Activated naive CD4-positive, alpha-beta T cell treated with anti-CD3 and anti-CD28 coated beads, Interleukin-2, amount 10 ng/mL, durations not matched to agents 7 days and 5 days (primary cell): ENCODE measurements around the gene NRF1.

Experiments used
- CTCF ChIA-PET: fragments of 350-600 bp; sonication (Branson Sonifier 250); formaldehyde crosslinking; loops from one replicate; lab custom pipeline; 2021; ENCODE audit warnings: antibody characterized with exemption; lab: Charles Lee
- DNase-seq: peaks from one replicate; pipeline ENCODE4 v3.0.0-alpha.2; 2020
- H3K27ac Mint-ChIP-seq: one replicate; pipeline ENCODE4 v1.8.0; 2021; ENCODE audit warnings: mild to moderate bottlenecking, moderate library complexity, mixed read lengths
- H3K27me3 Mint-ChIP-seq: one replicate; pipeline ENCODE4 v1.8.0; 2021; ENCODE audit warnings: mild to moderate bottlenecking, mixed read lengths
- H3K36me3 Mint-ChIP-seq: one replicate; pipeline ENCODE4 v1.8.0; 2021; ENCODE audit warnings: mixed read lengths
- H3K4me1 Mint-ChIP-seq: one replicate; pipeline ENCODE4 v1.8.0; 2021; ENCODE audit warnings: mixed read lengths
- H3K4me3 Mint-ChIP-seq: one replicate; pipeline ENCODE4 v1.8.0; 2021; ENCODE audit warnings: mild to moderate bottlenecking, moderate library complexity, mixed read lengths
- H3K9me3 Mint-ChIP-seq: one replicate; pipeline ENCODE4 v1.8.0; 2021; ENCODE audit warnings: mixed read lengths

Gene NRF1

DNA sequence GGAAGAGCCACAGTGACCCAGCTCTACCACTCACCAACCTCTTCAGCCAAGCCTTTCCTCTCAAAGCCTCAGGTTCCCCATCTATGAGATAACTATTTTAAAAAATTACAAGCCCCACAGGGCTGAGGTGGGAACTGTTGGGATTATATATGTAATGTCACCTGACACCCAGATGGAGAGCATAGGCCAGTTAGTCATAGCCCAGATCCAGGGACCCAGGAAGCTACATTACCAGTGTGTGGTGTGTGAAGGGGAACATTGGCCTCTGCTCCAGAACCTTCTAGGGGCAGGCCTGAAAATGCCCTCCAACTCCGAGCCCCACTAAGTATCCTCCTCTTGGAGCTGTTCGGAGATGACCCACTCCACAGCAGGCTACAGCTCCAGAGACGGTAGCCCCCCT, 162.4 kb downstream of the NRF1 start:
- H3K4me3 Mint-ChIP-seq: no peak overlapping the region
- H3K27ac Mint-ChIP-seq: no peak overlapping the region
- no peaks in the 10 kb centered on the region for H3K9me3 Mint-ChIP-seq
- H3K4me1 Mint-ChIP-seq: peaks cover 6% of the 10 kb centered on the region
- H3K27me3 Mint-ChIP-seq: peaks cover 87% of the 10 kb centered on the region
- no peaks in the 10 kb centered on the region for H3K36me3 Mint-ChIP-seq
- CTCF ChIA-PET: interaction anchor here (0.5 kb wide), 1 partner anchor 502 kb away, joined by 3 read pairs; no protein-coding TSS in a partner anchor
- DNase-seq: no peak

DNA sequence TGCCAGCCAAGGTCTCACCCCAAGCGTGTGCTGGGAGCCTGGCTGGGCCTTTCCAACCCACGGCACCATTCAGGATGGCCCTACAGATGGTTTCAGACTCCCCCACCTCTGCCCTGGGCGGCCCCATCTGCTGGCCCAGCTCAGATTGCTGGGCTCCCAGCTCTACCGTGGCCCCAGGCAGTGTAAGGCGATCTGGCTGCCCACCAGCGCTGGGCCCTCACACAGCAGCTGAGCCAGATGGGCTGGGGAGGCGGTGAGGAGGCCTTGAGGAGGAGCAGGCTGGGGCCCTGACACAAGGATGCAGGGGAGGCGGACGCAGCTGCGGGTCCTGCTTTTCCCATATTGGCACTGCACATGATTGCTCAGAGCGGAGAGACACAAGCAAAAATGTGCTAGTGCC, 162.8 kb downstream of the NRF1 start:
- Mint-ChIP-seq H3K27ac (no peak overlapping the region), H3K4me1 (peaks cover 6% of the 10 kb centered on the region), H3K9me3 (no peaks in the 10 kb centered on the region), H3K27me3 (peaks cover 87% of the 10 kb centered on the region), H3K36me3 (no peaks in the 10 kb centered on the region), H3K4me3 (no peak overlapping the region)
- CTCF ChIA-PET: no interaction called here
- no peak for DNase-seq

DNA sequence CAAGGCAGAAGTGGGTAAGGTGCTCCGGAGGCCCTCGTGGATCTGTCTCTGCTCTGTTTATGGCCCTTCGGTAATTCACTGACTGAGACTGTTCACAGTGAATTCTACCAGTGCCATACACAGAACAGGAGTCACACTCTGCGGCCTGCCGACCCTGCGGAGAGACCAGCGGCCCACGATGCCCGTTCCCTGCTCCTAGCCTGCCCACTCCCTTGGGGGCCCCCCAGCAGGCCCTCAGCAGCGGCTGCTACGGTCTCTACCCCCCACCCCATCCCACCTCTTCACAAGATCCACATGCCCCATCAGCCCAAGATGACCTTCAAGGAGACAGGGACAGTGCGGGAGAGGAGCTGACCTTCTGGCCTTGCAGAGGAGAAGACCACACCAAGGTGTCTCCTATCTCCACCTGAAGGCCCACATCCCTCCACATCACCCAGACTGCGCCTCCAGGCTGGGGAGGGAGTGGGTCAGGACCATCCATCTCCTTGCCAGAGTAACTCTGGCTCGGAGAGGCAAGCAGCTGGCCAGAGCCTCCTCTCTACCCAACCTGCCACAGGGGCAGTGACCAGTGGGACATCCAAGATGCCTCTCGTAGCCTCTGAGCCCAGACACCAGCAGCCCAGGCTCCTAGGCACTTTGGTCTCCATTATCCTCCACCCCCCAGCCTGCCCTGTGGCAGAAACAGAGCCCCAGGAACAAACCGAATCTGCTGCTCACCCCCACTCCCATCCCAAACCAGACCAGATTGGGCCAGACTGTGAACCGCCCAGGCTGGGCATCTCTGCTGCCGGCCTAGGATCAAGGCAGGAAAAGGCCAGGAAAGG, 163.6 kb downstream of the NRF1 start:
- H3K27ac Mint-ChIP-seq: no peak overlapping the region
- peaks cover 6% of the 10 kb centered on the region for H3K4me1 Mint-ChIP-seq
- no peak overlapping the region for H3K4me3 Mint-ChIP-seq
- H3K27me3 Mint-ChIP-seq: peaks cover 88% of the 10 kb centered on the region
- no peak for DNase-seq
- no peaks in the 10 kb centered on the region for H3K9me3 Mint-ChIP-seq
- H3K36me3 Mint-ChIP-seq: no peaks in the 10 kb centered on the region
- CTCF ChIA-PET: interaction anchor here (2.0 kb wide), 1 partner anchor 50 kb away, joined by 9 read pairs; no protein-coding TSS in a partner anchor

DNA sequence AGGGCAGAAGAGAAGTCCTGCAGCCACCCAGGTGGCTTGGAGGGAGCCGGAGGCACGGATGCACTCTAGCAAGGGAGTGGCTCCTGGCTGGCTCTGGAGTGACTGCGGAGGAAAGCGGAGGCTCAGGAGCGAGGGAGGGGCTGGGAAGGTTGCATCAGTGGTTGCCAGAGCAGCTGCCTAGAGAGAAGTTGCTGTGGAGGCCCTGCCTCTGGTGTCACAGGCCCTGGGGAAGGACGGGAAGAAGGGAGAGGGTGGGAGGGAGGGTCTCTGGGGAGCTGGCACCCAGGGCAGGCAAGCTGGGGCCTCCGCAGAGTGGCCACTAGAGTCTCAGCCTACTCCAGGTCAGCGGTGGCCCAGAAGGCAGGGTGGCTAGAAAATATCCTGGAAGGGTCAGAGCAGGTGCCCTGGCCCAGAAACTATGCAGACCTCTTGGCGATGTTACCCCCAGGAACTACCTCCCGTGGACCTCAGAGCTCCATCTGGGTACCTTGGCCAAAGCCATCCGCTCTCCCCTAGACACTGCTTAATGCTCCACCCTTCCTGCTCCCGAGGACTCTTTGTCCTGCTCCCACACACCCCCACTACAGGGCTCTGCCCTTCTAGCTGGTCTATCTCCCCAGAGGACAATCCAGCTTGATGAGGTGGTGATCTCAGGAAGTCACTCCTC, 164.3 kb downstream of the NRF1 start:
- H3K27me3 Mint-ChIP-seq: peaks cover 93% of the 10 kb centered on the region
- H3K4me3 Mint-ChIP-seq: no peak overlapping the region
- DNase-seq: no peak
- peaks cover 6% of the 10 kb centered on the region for H3K4me1 Mint-ChIP-seq
- CTCF ChIA-PET: interaction anchor here (2.0 kb wide), 1 partner anchor 49 kb away, joined by 9 read pairs; no protein-coding TSS in a partner anchor
- no peak overlapping the region for H3K27ac Mint-ChIP-seq
- no peaks in the 10 kb centered on the region for H3K9me3 Mint-ChIP-seq
- H3K36me3 Mint-ChIP-seq: no peaks in the 10 kb centered on the region

DNA sequence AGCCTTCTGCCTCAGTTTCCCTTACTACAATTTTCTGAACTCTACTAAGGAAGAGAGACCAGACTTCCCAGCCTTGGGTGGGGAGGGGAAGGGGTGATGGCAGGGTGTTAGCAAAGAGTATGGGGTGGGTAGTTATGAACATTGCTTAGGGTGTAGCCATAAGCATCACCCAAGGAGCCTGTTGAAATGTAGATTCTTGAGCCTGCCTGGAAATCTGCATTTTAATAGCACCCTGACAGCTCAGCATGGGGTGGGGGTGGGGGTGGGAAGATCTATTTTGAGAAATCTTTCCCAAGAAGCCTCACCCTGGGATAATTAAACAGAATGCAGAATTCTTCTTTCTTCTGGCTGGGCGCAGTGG, 164.8 kb downstream of the NRF1 start:
- no peak for DNase-seq
- Mint-ChIP-seq H3K27ac (no peak overlapping the region), H3K27me3 (peaks cover 93% of the 10 kb centered on the region), H3K36me3 (peaks cover 2% of the 10 kb centered on the region), H3K4me3 (no peak overlapping the region), H3K9me3 (no peaks in the 10 kb centered on the region), H3K4me1 (peaks cover 8% of the 10 kb centered on the region)
- CTCF ChIA-PET: interaction anchor here (2.0 kb wide), 1 partner anchor 49 kb away, joined by 9 read pairs; no protein-coding TSS in a partner anchor

DNA sequence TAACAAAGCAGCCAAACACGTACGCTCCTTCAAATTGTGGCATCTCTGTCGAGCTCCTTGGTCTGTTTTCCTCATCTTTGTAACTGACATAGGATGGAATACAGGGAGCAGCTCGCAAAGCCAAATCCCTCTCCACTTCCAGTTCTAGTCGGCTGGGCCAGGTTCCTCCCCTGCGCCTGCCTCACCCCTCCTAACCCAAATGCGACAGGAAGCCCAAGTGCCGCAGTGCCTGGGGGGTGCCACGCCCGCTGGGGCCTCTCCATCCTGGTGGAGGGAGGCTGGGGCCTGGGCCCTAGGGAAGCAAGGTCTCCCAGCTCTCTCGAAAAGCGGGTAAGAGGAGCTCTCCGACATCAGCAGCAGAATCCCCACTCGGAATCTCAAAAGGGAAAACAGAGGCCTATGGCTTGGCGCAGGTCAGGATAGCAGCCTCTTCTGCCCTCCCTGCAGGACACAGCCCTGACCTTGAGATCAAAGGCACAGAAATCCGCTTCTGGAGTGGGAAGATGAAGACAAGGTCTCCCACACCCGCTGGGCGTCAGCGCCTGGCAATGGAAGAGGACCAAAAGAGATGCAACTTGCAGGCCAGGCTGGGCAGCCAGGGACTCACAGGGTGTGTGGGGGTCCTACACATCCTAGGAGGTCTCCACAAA, 165.8 kb downstream of the NRF1 start:
- H3K27me3 Mint-ChIP-seq: peaks cover 95% of the 10 kb centered on the region
- peaks cover 2% of the 10 kb centered on the region for H3K36me3 Mint-ChIP-seq
- CTCF ChIA-PET: interaction anchor here (2.0 kb wide), 1 partner anchor 48 kb away, joined by 9 read pairs; no protein-coding TSS in a partner anchor
- H3K4me1 Mint-ChIP-seq: peaks cover 11% of the 10 kb centered on the region
- no peaks in the 10 kb centered on the region for H3K9me3 Mint-ChIP-seq
- H3K4me3 Mint-ChIP-seq: no peak overlapping the region
- DNase-seq: no peak
- H3K27ac Mint-ChIP-seq: no peak overlapping the region

DNA sequence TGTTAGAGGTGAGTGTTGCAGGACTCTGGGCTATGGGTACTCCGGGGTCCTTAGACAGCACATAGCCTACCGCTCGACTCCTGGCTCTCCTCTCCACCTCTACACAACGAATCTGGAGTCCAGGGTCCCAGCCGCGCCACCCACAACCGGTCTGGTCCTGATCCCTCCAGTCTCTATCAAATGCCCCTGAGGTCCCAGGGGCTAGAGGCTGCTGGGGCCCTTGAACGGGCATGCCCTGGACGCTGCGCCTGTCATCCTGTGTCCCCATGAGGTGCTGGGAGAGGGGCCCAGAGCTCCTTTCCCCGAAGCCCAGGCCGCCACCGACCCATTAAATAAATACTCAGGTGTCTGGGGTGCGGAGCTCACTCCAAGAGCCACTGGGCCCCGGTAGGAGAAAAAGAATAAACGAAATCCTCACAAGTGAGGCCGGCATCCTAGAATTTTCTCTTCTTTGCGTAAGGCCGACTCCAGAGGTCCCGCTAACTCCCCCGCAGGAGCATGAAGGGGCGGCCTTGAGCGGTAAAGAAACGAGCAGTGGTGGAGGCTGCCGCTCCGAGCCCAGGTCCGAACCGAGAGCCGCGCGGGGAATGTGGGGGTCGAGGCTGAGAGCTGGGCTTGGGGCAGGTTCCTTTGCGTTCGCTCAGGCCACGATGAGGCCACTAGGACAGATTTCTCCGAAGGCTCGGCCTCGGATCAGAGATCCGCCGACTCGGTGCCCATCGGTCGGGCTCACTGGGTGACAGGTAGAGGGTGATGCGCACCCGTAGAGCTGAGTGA, 166.7 kb downstream of the NRF1 start:
- peaks cover 97% of the 10 kb centered on the region for H3K27me3 Mint-ChIP-seq

DNA sequence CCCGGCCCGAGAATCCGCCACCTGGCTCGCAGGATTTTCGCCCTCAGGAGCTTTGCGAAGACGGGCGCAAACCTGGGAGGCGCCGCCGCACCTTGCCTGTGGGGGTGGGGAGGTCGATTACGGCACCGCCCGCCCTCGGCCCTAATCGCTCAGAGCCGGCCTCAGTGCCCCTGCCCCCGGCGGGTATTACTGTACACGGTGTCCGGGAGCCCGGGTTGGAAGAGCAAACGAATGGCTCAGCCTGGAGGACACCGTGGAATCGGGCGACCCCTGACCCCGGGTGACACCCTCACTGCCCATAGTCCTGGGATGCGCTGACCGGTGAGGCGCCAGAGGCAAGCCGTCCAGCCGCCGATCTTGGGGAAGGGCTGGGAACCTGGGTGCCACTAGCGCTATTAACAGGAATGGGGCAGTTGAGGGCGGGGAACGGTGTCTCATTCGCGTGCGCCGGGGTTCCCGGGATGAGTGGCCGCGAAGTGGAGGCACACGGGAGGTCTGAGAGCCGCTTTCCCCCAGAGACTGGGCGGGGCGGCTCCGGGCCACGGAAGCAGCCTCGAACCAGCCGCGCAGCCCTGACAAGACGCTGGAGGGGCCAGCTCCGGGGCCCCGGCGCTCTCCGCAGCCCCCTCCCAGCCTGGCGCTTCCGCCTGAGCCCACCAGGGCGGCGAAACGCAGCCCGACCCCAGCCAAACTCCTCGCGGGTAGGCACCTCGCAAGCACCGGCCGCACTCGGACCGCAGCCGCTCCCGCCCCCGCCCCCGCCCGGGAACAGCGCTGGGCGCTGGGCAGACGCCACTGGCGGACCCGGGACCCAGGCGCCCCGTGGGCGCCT, 167.5 kb downstream of the NRF1 start:
- H3K27me3 Mint-ChIP-seq: peaks cover 99% of the 10 kb centered on the region
- DNase-seq: no peak
- H3K27ac Mint-ChIP-seq: no peak overlapping the region
- CTCF ChIA-PET: no interaction called here
- no peaks in the 10 kb centered on the region for H3K9me3 Mint-ChIP-seq
- peaks cover 3% of the 10 kb centered on the region for H3K36me3 Mint-ChIP-seq
- peaks cover 25% of the 10 kb centered on the region for H3K4me1 Mint-ChIP-seq
- peak overlapping the region; percentile 35 for H3K4me3 Mint-ChIP-seq

More for the DNA sequence above, 166.7 kb downstream of the NRF1 start:
- Mint-ChIP-seq H3K4me3 (peak overlapping the region; percentile 18), H3K36me3 (peaks cover 3% of the 10 kb centered on the region), H3K27ac (no peak overlapping the region), H3K9me3 (no peaks in the 10 kb centered on the region), H3K4me1 (peaks cover 19% of the 10 kb centered on the region)
- CTCF ChIA-PET: no interaction called here
- DNase-seq: no peak

DNA sequence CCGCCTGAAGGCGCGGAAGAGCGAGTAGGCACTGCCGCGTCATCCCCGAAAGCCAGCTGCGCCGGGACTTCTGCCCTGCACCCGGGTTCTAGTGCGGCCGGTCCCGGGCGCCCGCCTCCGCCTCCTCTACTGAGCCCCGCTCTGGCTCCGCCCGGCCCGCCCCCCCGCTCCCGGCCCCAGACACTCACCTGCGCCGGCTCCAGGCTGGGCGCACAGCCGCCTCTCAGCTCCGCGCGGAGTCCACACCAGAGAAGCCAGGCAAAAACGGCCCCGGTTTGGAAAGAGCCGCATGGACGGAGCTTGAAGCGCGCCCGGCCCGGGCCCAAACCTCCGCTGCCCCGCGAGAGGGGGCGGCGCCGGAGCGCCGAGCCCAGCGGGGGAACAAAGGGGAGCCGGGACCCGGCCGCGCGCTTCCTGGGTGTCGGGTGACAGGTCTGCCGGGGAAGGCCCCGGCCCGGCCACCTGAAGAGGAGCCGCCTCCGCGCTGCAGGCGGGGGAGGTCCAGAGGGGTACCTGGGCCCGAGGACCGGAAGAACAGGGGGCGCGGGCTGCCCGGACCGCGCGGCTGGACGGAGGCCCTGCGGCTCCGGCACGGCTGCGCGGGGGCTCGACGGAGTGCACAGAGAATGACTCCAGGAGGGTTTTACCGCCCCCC, 168.2 kb downstream of the NRF1 start:
- Mint-ChIP-seq H3K27ac (no peak overlapping the region), H3K4me3 (peak overlapping the region; percentile 21), H3K27me3 (peaks cover 99% of the 10 kb centered on the region), H3K4me1 (peaks cover 25% of the 10 kb centered on the region), H3K36me3 (peaks cover 3% of the 10 kb centered on the region), H3K9me3 (no peaks in the 10 kb centered on the region)
- CTCF ChIA-PET: interaction anchor here (0.6 kb wide), 1 partner anchor 12 kb away, joined by 3 read pairs; no protein-coding TSS in a partner anchor
- no peak for DNase-seq

DNA sequence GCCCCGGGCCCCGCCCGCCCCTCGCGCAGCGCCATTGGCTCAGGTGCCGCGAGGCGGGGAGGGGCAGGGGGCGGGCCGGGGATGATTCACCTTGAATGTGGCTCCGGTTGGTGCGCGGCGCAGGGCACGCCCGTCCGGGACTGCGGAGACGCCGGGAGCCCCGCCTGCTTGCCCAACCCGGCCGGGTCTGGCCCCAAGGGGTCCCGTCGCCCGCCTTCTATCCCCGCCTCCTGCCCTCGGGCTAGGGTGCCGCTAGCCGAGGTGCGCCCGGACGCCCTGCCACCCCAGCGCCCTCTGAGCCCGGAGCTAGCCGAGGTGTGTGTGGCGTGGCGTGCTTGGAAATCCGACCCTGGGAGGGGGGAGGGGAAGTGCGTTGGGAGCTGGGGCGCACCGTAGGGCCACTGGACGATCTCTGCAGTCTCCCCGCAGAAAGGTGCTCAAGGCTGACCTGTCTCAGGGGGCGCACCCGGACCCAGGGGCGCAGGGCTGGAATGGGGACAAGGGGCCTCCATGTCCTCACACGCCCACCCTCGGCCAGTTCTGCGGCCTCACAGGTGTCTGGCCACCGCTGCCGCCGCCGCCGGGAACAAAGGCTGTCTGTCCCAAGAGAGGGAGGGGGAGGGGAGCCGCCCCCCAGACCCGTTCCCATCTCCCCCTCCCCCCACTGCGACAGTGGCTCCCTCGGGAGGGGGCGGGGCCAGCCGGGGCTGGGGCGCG, 168.9 kb downstream of the NRF1 start:
- peak overlapping the region; percentile 37 for H3K27ac Mint-ChIP-seq
- CTCF ChIA-PET: interaction anchor here (0.6 kb wide), 1 partner anchor 12 kb away, joined by 3 read pairs; no protein-coding TSS in a partner anchor
- H3K4me3 Mint-ChIP-seq: peak overlapping the region; percentile 65
- H3K4me1 Mint-ChIP-seq: peaks cover 32% of the 10 kb centered on the region
- peak; percentile 87 for DNase-seq
- peaks cover 3% of the 10 kb centered on the region for H3K36me3 Mint-ChIP-seq
- H3K9me3 Mint-ChIP-seq: no peaks in the 10 kb centered on the region
- H3K27me3 Mint-ChIP-seq: peaks cover 99% of the 10 kb centered on the region

DNA sequence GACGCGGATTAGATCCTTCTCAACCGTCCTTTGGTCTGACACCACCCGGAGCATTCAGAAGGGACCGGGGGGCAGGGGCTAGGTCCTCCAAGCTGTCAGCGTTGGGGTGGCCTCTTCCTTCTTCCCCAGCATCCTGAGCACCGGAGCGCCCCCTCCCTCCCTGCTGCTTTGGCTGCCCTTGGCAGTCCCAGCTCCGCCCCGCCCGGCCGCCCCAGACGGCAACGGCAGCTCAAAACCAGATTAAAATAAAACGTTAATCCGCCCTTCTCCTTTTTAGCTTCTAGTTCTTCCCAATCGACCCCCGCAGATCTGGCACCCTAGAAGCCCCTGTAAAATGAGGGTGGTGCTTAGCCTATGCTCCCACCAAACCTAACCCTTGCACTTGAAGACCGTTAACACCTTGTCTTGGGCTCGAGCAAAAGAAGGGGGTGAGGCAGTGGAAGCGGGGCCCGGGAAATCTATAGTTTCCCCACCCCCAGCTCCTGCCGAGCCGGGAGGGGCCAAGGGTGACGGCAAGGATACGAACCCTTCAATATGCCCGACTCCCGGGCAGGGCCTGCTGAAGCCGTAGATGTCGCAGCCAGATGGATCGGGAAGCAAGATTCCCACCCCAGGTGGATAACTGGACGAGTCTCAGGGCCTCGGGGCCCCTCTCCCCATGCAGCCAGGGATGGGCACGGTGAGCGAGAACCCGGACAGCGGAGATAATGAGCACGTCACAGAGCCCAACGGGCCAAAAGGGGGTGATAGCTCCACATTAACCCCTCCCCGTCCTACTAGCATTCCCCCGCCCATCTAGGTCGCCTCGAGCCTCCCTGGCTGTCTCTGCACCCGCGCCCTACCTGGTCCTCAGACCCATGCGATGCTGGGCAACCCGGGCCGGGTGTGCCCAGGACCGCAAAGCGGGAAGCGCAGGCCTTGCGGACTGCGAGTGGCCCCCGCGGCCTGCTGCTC, 169.7 kb downstream of the NRF1 start:
- H3K4me1 Mint-ChIP-seq: peaks cover 40% of the 10 kb centered on the region
- no peaks in the 10 kb centered on the region for H3K9me3 Mint-ChIP-seq
- peaks cover 3% of the 10 kb centered on the region for H3K36me3 Mint-ChIP-seq
- peak overlapping the region; percentile 49 for H3K27ac Mint-ChIP-seq
- CTCF ChIA-PET: interaction anchor here (0.9 to 1.7 kb wide), 2 partner anchors 49 to 168 kb away, joined by 3 to 6 read pairs; no protein-coding TSS in a partner anchor
- peaks cover 99% of the 10 kb centered on the region for H3K27me3 Mint-ChIP-seq
- peak; percentile 54 for DNase-seq
- H3K4me3 Mint-ChIP-seq: peak overlapping the region; percentile 71
